Loucy (cell line): Measurements from ENCODE around the gene ZFYVE1.

Experiments
- CTCF ChIP-seq: fragments of 200-600 bp; sonication (generic); conservative IDR thresholded peaks from 2 replicates; pipeline ENCODE4 v1.5.1; 2014; ENCODE audit warnings: mild to moderate bottlenecking, antibody characterized with exemption, low read length
- EZH2phosphoT487 ChIP-seq: fragments of 200-600 bp; IDR thresholded peaks from 2 replicates; pipeline ENCODE4 v1.6.1; 2018; ENCODE audit warnings: antibody characterized with exemption, mild to moderate bottlenecking, moderate library complexity, borderline replicate concordance

GRCh38 chr14:72999316-72999715, 27.6 kb downstream of the ZFYVE1 start:
- TF ChIP-seq CTCF = no peak
- no peak for TF ChIP-seq EZH2phosphoT487
